Upper lobe of left lung (tissue), 6 donors: ENCODE data around the gene GABPA. TPM values are rescaled to one million over a fixed set of nuclear protein-coding genes. Genes with fewer than 3 reads are reported as not detected.
"Not testable (repeated sequence)": the region's sequence is repeated elsewhere in the genome, so short reads cannot be mapped to it uniquely, and the experiment has no call there.

Source experiments
- ATAC-seq, 2 donors: fragments of 200-7000 bp; cut with Tn5 transposase; one replicate each; pipeline ENCODE4 v1.9.1; 2022; ENCODE audit warnings: mild to moderate bottlenecking in 2 of 2, moderate library complexity in 2 of 2; ENCODE audit not compliant: low FRiP score in 2 of 2
- DNase-seq, 2 donors: peaks; one replicate each; pipeline ENCODE4 v3.0.0-alpha.2; 2019 to 2020
- H3K27ac ChIP-seq, 4 donors: fragments of 200-600 bp; sonication (generic); one replicate each; pipeline ENCODE4 v1.5.1; 2016 to 2019
- H3K27me3 ChIP-seq, 4 donors: fragments of 200-600 bp; sonication (generic); one replicate each; pipeline ENCODE4 v1.5.1; 2017 to 2019
- H3K36me3 ChIP-seq, 4 donors: fragments of 200-600 bp; sonication (generic); one replicate each; pipeline ENCODE4 v1.5.1; 2016 to 2019
- H3K4me1 ChIP-seq, 4 donors: fragments of 200-600 bp; sonication (generic); one replicate each; pipeline ENCODE4 v1.5.1; 2018 to 2019
- H3K4me3 ChIP-seq, 4 donors: fragments of 200-600 bp; sonication (generic); one replicate each; pipeline ENCODE4 v1.5.1; 2017 to 2019; ENCODE audit warnings: mild to moderate bottlenecking in 2 of 4, moderate library complexity in 1 of 4
- H3K9me3 ChIP-seq, 4 donors: fragments of 200-600 bp; sonication (generic); one replicate each; pipeline ENCODE4 v1.5.1; 2018 to 2019
- CTCF ChIP-seq, 6 experiments: fragments of 450-650 bp in 4 of 6; fragments of 200-600 bp in 2 of 6; sonication (generic) in 2 of 6; IDR thresholded peaks; one replicate each; pipeline ENCODE4 v1.5.1; 2016 to 2019; ENCODE audit warnings: antibody characterized with exemption in 6 of 6
- EP300 ChIP-seq, 4 donors: sonication (generic); formaldehyde crosslinking; IDR thresholded peaks; one replicate each; pipeline ENCODE4 v1.5.1; 2017; ENCODE audit warnings: antibody characterized with exemption in 4 of 4, control low read depth in 2 of 4
- POLR2A ChIP-seq, 4 donors: fragments of 450-650 bp; IDR thresholded peaks; one replicate each; pipeline ENCODE4 v1.5.1; 2016 to 2017; ENCODE audit warnings: antibody characterized with exemption in 4 of 4, mild to moderate bottlenecking in 2 of 4
- POLR2AphosphoS5 ChIP-seq, 2 donors: sonication (generic); formaldehyde crosslinking; IDR thresholded peaks; one replicate each; pipeline ENCODE4 v1.5.1; 2017; ENCODE audit warnings: antibody characterized with exemption in 2 of 2
- WGBS, 2 donors: methylation state at CpG; one replicate each; pipeline ENCODE4 v1.1.5; 2017 to 2018; 5-methylcytosine and 5-hydroxymethylcytosine counted together
- total RNA-seq, 6 donors: library from RNA; depleted of rRNA in 4 of 6; stranded (reverse); fragments of >200 nt in 4 of 6; gene quantifications; one replicate each; pipeline versions ENCODE4 v1.1.0 to v1.2.1, GENCODE V29; 2016 to 2021
- donor health status: DM: no; HTN: no; CAD: no; lungs with moderate emphysema.
- donor health status: DM: no; HTN: yes; CAD: no; lungs with severe emphysema.

GABPA gene
- total RNA-seq, 6 donors from 2014 or later: 10.0 to 31.6 (median 18.6) TPM

- Histone ChIP-seq H3K9me3 (no peaks in the 10 kb centered on the region), H3K27me3 (no peaks in the 10 kb centered on the region), H3K27ac (no peak overlapping the region), H3K36me3 (no peaks in the 10 kb centered on the region), H3K4me1 (peaks cover 0 to 5% (median 1%) of the 10 kb centered on the region in 4 donors), H3K4me3 (no peak overlapping the region)
- no peak for TF ChIP-seq CTCF (IDR thresholded peaks at IDR 0.05)
- TF ChIP-seq POLR2A (IDR thresholded peaks at IDR 0.05): no peak
- no peak for TF ChIP-seq EP300 (IDR thresholded peaks at IDR 0.05)
- TF ChIP-seq POLR2AphosphoS5 (IDR thresholded peaks at IDR 0.05): no peak
- ATAC-seq (no peak), DNase-seq (no peak)
- WGBS, 2 donors: 79 to 82% methylated on average over 4 of the region's 4 CpGs
Measured at GRCh38 chr21:25776440-25776839, 41.7 kb downstream of the GABPA start.

GRCh38 chr21:25778126-25778875, 43.5 kb downstream of the GABPA start:
- not testable (repeated sequence) for H3K27ac ChIP-seq, H3K36me3 ChIP-seq, H3K27me3 ChIP-seq, H3K9me3 ChIP-seq, H3K4me1 ChIP-seq, H3K4me3 ChIP-seq, ATAC-seq
- peak in 1 of 2 donors; percentile 79 for DNase-seq
- 93 to 96% methylated on average over 28 to 33 of the region's 52 CpGs for WGBS, 2 donors

GRCh38 chr21:25788677-25789076, 53.9 kb downstream of the GABPA start:
- Histone ChIP-seq H3K27me3 (no peaks in the 10 kb centered on the region), H3K9me3 (no peaks in the 10 kb centered on the region), H3K4me1 (peaks cover 0 to 7% (median 4%) of the 10 kb centered on the region in 4 donors), H3K36me3 (no peaks in the 10 kb centered on the region), H3K4me3 (no peak overlapping the region), H3K27ac (no peak overlapping the region)
- TF ChIP-seq EP300 (IDR thresholded peaks at IDR 0.05): no peak
- TF ChIP-seq POLR2A (IDR thresholded peaks at IDR 0.05): no peak
- no peak for TF ChIP-seq CTCF (IDR thresholded peaks at IDR 0.05)
- TF ChIP-seq POLR2AphosphoS5 (IDR thresholded peaks at IDR 0.05): no peak
- ATAC-seq (no peak), DNase-seq (no peak)
- 75 to 79% methylated on average over 6 of the region's 6 CpGs for WGBS, 2 donors

- H3K4me1 ChIP-seq: peaks cover 0 to 7% (median 4%) of the 10 kb centered on the region in 4 donors
- H3K4me3 ChIP-seq: peak overlapping the region in 3 of 4 donors; percentile 24 to 39 (median 31)
- 19% methylated on average over 7 of the region's 7 CpGs for WGBS, 2 donors
- H3K36me3 ChIP-seq: no peaks in the 10 kb centered on the region
- no peaks in the 10 kb centered on the region for H3K9me3 ChIP-seq
- peak in 1 of 2 donors; percentile 50 for ATAC-seq
- no peak for TF ChIP-seq POLR2AphosphoS5 (IDR thresholded peaks at IDR 0.05)
- no peak for TF ChIP-seq EP300 (IDR thresholded peaks at IDR 0.05)
- TF ChIP-seq CTCF (IDR thresholded peaks at IDR 0.05): no peak
- no peak for TF ChIP-seq POLR2A (IDR thresholded peaks at IDR 0.05)
- no peak for DNase-seq
- no peaks in the 10 kb centered on the region for H3K27me3 ChIP-seq
- no peak overlapping the region for H3K27ac ChIP-seq
Measured at GRCh38 chr21:25790122-25790877, 55.5 kb downstream of the GABPA start.

GRCh38 chr21:25790878-25791204, 56.1 kb downstream of the GABPA start:
- no peaks in the 10 kb centered on the region for H3K9me3 ChIP-seq
- peaks cover 0 to 7% (median 4%) of the 10 kb centered on the region in 4 donors for H3K4me1 ChIP-seq
- ATAC-seq (no peak), DNase-seq (no peak)
- no peak overlapping the region for H3K27ac ChIP-seq
- no peaks in the 10 kb centered on the region for H3K36me3 ChIP-seq
- TF ChIP-seq POLR2AphosphoS5 (IDR thresholded peaks at IDR 0.05) (no peak), POLR2A (IDR thresholded peaks at IDR 0.05) (no peak), CTCF (IDR thresholded peaks at IDR 0.05) (no peak), EP300 (IDR thresholded peaks at IDR 0.05) (no peak)
- H3K4me3 ChIP-seq: peak overlapping the region in 1 of 4 donors; percentile 31
- H3K27me3 ChIP-seq: no peaks in the 10 kb centered on the region
